ENCODE results near the gene MAP3K9. TPM values are rescaled to one million over a fixed set of nuclear protein-coding genes. Genes with fewer than 3 reads are reported as not detected.

The MAP3K9 gene
- polyA plus RNA-seq, 1 experiment, result 0.24 TPM

DNA sequence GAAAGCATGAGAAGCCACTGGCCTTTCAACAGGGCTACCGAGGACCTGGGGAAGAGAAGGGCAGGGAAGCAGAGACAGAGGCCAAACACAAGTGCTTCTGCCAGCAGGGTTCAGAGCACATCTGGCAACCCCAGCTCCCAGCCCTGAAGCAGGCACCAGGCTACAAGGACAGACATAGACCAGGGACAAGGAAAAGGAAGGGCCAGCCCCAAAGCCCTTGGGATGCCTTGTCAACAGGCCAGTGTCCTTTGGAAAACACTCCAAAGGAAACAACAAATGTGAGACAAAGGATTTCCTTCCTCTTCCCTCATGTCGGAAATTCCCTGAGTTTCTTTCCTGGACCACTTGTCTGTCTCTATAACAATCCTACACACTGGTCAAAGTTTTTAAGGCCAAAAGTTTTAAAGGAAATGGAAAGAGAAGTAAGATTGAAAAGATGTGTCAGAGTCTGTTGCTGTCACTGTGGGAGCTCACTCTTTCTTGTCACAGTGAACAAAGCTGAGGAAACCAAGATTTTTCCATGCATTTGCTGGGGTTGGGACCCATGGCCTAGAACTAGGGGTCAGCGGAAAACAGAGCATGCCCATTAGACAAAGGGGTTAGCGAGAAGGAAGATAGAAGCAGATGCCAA, 108.2 kb downstream of the MAP3K9 start:
- Histone ChIP-seq H3K4me3 (ENCODE audit: low read depth, low read length) (no peak overlapping the region), H3K9me3 (ENCODE audit: control insufficient read depth, insufficient read depth, low read length) (no peaks in the 10 kb centered on the region), H3K27ac (ENCODE audit: low read depth, low read length) (no peak overlapping the region), H3K27me3 (ENCODE audit: control insufficient read depth, insufficient read depth, low read length) (no peaks in the 10 kb centered on the region)
- ChIA-PET CTCF (no interaction called here), POLR2A (no interaction called here)
- TF ChIP-seq, protein P1, sequence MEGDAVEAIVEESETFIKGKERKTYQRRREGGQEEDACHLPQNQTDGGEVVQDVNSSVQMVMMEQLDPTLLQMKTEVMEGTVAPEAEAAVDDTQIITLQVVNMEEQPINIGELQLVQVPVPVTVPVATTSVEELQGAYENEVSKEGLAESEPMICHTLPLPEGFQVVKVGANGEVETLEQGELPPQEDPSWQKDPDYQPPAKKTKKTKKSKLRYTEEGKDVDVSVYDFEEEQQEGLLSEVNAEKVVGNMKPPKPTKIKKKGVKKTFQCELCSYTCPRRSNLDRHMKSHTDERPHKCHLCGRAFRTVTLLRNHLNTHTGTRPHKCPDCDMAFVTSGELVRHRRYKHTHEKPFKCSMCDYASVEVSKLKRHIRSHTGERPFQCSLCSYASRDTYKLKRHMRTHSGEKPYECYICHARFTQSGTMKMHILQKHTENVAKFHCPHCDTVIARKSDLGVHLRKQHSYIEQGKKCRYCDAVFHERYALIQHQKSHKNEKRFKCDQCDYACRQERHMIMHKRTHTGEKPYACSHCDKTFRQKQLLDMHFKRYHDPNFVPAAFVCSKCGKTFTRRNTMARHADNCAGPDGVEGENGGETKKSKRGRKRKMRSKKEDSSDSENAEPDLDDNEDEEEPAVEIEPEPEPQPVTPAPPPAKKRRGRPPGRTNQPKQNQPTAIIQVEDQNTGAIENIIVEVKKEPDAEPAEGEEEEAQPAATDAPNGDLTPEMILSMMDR (IDR thresholded peaks at IDR 0.05; ENCODE audit: low read depth, low read length), result no peak
- no peak for DNase-seq (ENCODE audit: low read depth, low spot score)

DNA sequence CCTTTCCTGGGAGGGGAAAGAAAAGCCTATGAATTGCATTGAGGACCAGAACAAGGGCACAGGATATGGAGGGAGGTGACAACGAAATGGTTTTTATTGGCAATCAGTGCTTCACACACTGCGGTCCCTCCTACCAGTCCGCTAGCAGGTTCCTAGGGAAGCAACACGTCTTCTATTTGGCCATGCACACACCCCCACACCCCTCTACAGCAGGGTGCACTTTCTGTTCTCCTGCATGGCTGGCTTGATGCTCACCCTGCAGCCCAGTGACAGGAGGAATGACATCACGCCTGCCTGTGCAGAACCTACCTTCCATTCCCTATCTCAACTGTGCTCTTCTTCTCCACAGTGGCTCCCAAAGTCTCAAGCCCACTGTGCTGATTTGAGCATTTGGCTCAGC, 109.7 kb downstream of the MAP3K9 start:
- TF ChIP-seq, protein P1 (IDR thresholded peaks at IDR 0.05; ENCODE audit: low read depth, low read length), result no peak
- CTCF ChIA-PET, result interaction anchor here (0.7 kb wide), 1 partner anchor 42 kb away, joined by 3 read pairs; no protein-coding TSS in a partner anchor
- Histone ChIP-seq H3K27ac (ENCODE audit: low read depth, low read length) (no peak overlapping the region), H3K27me3 (ENCODE audit: control insufficient read depth, insufficient read depth, low read length) (no peaks in the 10 kb centered on the region), H3K4me3 (ENCODE audit: low read depth, low read length) (no peak overlapping the region), H3K9me3 (ENCODE audit: control insufficient read depth, insufficient read depth, low read length) (no peaks in the 10 kb centered on the region)
- no peak for DNase-seq (ENCODE audit: low read depth, low spot score)
- POLR2A ChIA-PET, result no interaction called here

DNA sequence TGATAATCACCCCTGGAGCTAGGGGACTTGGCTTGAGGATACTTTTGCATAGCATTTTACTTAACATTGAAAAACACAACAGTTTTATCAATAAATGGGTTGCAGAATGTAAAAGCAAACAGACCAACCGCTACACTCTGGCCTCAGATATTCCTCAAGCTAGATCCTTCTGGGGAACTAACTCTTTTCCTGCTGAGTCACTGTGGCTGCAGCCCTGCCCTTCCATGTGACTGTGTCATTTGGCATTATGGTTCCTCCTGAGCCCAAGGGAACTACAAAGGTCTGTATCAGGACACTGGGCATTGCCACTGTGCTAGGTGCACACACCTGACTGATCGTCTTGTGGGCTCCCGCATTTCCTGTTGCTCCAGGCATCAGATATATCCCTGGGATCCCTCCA, 111.0 kb downstream of the MAP3K9 start:
- no peaks in the 10 kb centered on the region for H3K9me3 ChIP-seq (ENCODE audit: control insufficient read depth, insufficient read depth, low read length)
- no peak for DNase-seq (ENCODE audit: low read depth, low spot score)
- H3K27ac ChIP-seq (ENCODE audit: low read depth, low read length), result no peak overlapping the region
- TF ChIP-seq, protein P1 (IDR thresholded peaks at IDR 0.05; ENCODE audit: low read depth, low read length), result no peak
- ChIA-PET POLR2A (no interaction called here), CTCF (no interaction called here)
- H3K4me3 ChIP-seq (ENCODE audit: low read depth, low read length), result no peak overlapping the region
- H3K27me3 ChIP-seq (ENCODE audit: control insufficient read depth, insufficient read depth, low read length), result no peaks in the 10 kb centered on the region

DNA sequence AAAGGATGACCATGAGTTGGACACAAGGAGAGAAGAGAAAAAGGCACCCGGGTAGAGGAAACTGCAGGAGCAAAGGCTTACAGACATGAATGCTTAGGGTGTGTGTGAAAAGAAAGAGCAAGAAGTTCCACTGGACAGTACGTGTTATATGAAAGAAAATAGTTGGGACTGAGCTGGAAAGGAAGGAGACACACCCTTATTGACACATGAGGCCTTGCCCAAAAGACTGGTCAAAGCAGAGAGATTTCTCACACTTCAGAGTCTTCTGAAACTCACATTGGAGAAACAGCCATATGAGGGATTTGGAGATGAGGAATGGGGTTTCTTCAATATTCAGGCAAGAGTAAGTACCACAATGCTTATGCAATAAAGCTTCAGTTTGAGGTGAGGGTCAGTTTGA, 111.6 kb downstream of the MAP3K9 start:
- DNase-seq (ENCODE audit: low read depth, low spot score), result no peak
- POLR2A ChIA-PET, result no interaction called here
- Histone ChIP-seq H3K9me3 (ENCODE audit: control insufficient read depth, insufficient read depth, low read length) (no peaks in the 10 kb centered on the region), H3K27ac (ENCODE audit: low read depth, low read length) (no peak overlapping the region), H3K27me3 (ENCODE audit: control insufficient read depth, insufficient read depth, low read length) (no peaks in the 10 kb centered on the region), H3K4me3 (ENCODE audit: low read depth, low read length) (no peak overlapping the region)
- CTCF ChIA-PET, result no interaction called here
- TF ChIP-seq, protein P1 (IDR thresholded peaks at IDR 0.05; ENCODE audit: low read depth, low read length), result no peak

- Histone ChIP-seq H3K27ac (ENCODE audit: low read depth, low read length) (no peak overlapping the region), H3K9me3 (ENCODE audit: control insufficient read depth, insufficient read depth, low read length) (no peaks in the 10 kb centered on the region), H3K4me3 (ENCODE audit: low read depth, low read length) (no peak overlapping the region), H3K27me3 (ENCODE audit: control insufficient read depth, insufficient read depth, low read length) (no peaks in the 10 kb centered on the region)
- no peak for DNase-seq (ENCODE audit: low read depth, low spot score)
- CTCF ChIA-PET, result interaction anchor here (0.9 kb wide), 1 partner anchor 877 kb away, joined by 11 read pairs; no protein-coding TSS in a partner anchor
- TF ChIP-seq, protein P1 (IDR thresholded peaks at IDR 0.05; ENCODE audit: low read depth, low read length), result no peak
- POLR2A ChIA-PET, result no interaction called here
Measured at GRCh38 chr14:70696026-70696425, 113.3 kb downstream of the MAP3K9 start.

All from AG04450 (cell line).